Stomach (tissue), 9 donors: ENCODE data around the gene MBLAC1. TPM values are rescaled to one million over a fixed set of nuclear protein-coding genes. Genes with fewer than 3 reads are reported as not detected.

Source experiments
- DNase-seq, 2 donors: peaks; one replicate each; pipeline versions ENCODE4 v3.0.0 to v3.0.0-alpha.2; 2013 to 2019
- H3K27ac ChIP-seq, 5 donors: fragments of 200-600 bp in 4 of 5; sonication (generic) in 4 of 5; one replicate each; pipeline ENCODE4 v1.5.1; 2013 to 2019; ENCODE audit warnings: mild to moderate bottlenecking in 1 of 5, moderate library complexity in 1 of 5
- H3K27me3 ChIP-seq, 3 donors: fragments of 200-600 bp; sonication (generic); one replicate each; pipeline ENCODE4 v1.5.1; 2017 to 2019; ENCODE audit warnings: mixed run types in 1 of 3
- H3K36me3 ChIP-seq, 4 donors: fragments of 200-600 bp; sonication (generic); 1 replicate in 3 of 4; 2 replicates in 1 of 4; pipeline ENCODE4 v1.5.1; 2016 to 2019
- H3K4me1 ChIP-seq, 4 donors: fragments of 200-600 bp; sonication (generic); one replicate each; pipeline ENCODE4 v1.5.1; 2016 to 2019
- H3K4me3 ChIP-seq, 4 donors: fragments of 200-600 bp; sonication (generic) in 3 of 4; one replicate each; pipeline ENCODE4 v1.5.1; 2016 to 2019; ENCODE audit warnings: mild to moderate bottlenecking in 1 of 4
- H3K9me3 ChIP-seq, 4 donors: fragments of 200-600 bp; sonication (generic); one replicate each; pipeline ENCODE4 v1.5.1; 2016 to 2019
- CTCF ChIP-seq, 7 experiments: fragments of 450-650 bp in 4 of 7; fragments of 200-600 bp in 3 of 7; sonication (generic) in 3 of 7; IDR thresholded peaks; one replicate each; pipeline ENCODE4 v1.5.1; 2016 to 2019; ENCODE audit warnings: antibody characterized with exemption in 7 of 7, control low read depth in 2 of 7, mild to moderate bottlenecking in 1 of 7
- EP300 ChIP-seq: sonication (generic); formaldehyde crosslinking; IDR thresholded peaks from one replicate; pipeline ENCODE4 v1.6.1; 2017; ENCODE audit warnings: antibody characterized with exemption
- POLR2A ChIP-seq, 4 donors: fragments of 450-650 bp; IDR thresholded peaks; one replicate each; pipeline ENCODE4 v1.6.1; 2016; ENCODE audit warnings: antibody characterized with exemption in 4 of 4, control low read depth in 2 of 4, mild to moderate bottlenecking in 1 of 4, moderate library complexity in 1 of 4
- POLR2AphosphoS5 ChIP-seq, 3 donors: sonication (generic); formaldehyde crosslinking; IDR thresholded peaks; one replicate each; pipeline ENCODE4 v1.6.1; 2016; ENCODE audit warnings: antibody characterized with exemption in 3 of 3
- WGBS, 5 donors: extraction: QIAGEN DNeasy Blood & Tissue Kit in 3 of 5; methylation state at CpG; one replicate each; pipeline versions ENCODE4 v1.1.5 to v1.1.7; 2013 to 2018; 5-methylcytosine and 5-hydroxymethylcytosine counted together
- intact Hi-C: fragments of 100-400 bp; cut with DNase I; formaldehyde crosslinking; loops from one replicate; pipeline ENCODE4 v1.15.1; 2023; ENCODE audit warnings: low total_unique reads
- polyA plus RNA-seq, 3 donors: library from polyadenylated mRNA; stranded (reverse); fragments of 200-250 nt; gene quantifications; one replicate each; pipeline ENCODE4 v1.2.3, GENCODE V29; 2013
- total RNA-seq, 5 donors: library from RNA; depleted of rRNA; stranded (reverse); fragments of >200 nt; gene quantifications; one replicate each; pipeline versions ENCODE4 v1.1.0 to v1.2.3, GENCODE V29; 2014 to 2016
- donor health status: healthy with polysubstance abuse.
- donor health status: Bipolar disorder and iron deficiency.
- donor health status: healthy.

MBLAC1 gene
- total and polyA plus RNA-seq, 8 donors, result 1.3 to 6.1 (median 1.7) TPM; not detected in 3

- DNase-seq, result no peak
- 19 to 26% (median 23%) methylated on average over 7 of the region's 7 CpGs for WGBS, 5 donors
- intact Hi-C loops, result no loop called here
- Histone ChIP-seq H3K36me3 (peaks cover 41 to 48% (median 46%) of the 10 kb centered on the region in 4 donors), H3K4me1 (peaks cover 15 to 62% (median 35%) of the 10 kb centered on the region in 4 donors), H3K27ac (peak overlapping the region in 4 of 5 donors; percentile 79 to 92 (median 90)), H3K9me3 (no peaks in the 10 kb centered on the region), H3K4me3 (peak overlapping the region; percentile 81 to 92 (median 90)), H3K27me3 (no peaks in the 10 kb centered on the region)
- TF ChIP-seq CTCF (IDR thresholded peaks at IDR 0.05), result no peak
- no peak for TF ChIP-seq EP300
- TF ChIP-seq POLR2A (IDR thresholded peaks at IDR 0.05), result no peak
- no peak for TF ChIP-seq POLR2AphosphoS5 (IDR thresholded peaks at IDR 0.05)
These were observed 37.1 kb upstream of the MBLAC1 start for GRCh38 chr7:100089458-100090196.

- DNase-seq, result no peak
- no peak overlapping the region for H3K4me3 ChIP-seq
- H3K27me3 ChIP-seq, result no peaks in the 10 kb centered on the region
- H3K27ac ChIP-seq, result no peak overlapping the region
- no peak for TF ChIP-seq POLR2A (IDR thresholded peaks at IDR 0.05)
- TF ChIP-seq POLR2AphosphoS5 (IDR thresholded peaks at IDR 0.05), result no peak
- TF ChIP-seq CTCF (IDR thresholded peaks at IDR 0.05), result no peak
- TF ChIP-seq EP300, result no peak
- WGBS, 5 donors, result 86 to 89% (median 87%) methylated on average over 14 of the region's 14 CpGs
- peaks cover 53 to 59% (median 57%) of the 10 kb centered on the region in 4 donors for H3K36me3 ChIP-seq
- intact Hi-C loops, result no loop called here
- peaks cover 15 to 68% (median 35%) of the 10 kb centered on the region in 4 donors for H3K4me1 ChIP-seq
- H3K9me3 ChIP-seq, result no peaks in the 10 kb centered on the region
These were observed 36.0 kb upstream of the MBLAC1 start for GRCh38 chr7:100090527-100091410.

DNA sequence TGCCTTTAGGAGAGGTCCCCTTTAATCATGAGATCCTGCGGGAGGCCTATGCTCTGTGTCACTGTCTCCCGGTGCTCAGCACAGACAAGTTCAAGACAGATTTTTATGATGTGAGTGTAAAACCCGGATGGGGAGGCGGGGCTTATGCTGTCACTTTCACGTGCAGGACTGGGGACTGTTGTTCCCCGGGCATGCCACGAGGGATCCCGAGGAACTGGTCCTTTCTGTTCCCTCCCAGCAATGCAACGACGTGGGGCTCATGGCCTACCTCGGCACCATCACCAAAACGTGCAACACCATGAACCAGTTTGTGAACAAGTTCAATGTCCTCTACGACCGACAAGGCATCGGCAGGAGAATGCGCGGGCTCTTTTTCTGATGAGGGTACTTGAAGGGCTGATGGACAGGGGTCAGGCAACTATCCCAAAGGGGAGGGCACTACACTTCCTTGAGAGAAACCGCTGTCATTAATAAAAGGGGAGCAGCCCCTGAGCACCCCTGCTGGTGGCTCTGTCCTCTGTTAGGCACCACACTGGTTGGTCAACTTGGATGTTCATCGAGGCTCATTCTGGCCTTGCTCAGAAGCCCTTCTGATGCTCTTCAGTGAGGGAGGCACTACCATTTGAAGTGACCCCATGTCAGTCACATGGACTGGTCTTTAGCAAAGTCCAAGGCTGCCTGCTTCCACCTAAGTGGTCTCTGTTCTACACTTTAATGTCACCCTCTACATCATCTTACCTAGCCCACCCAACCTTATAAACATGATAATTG is 35.2 kb upstream of the MBLAC1 start:
- Histone ChIP-seq H3K27me3 (no peaks in the 10 kb centered on the region), H3K36me3 (peaks cover 61 to 68% (median 65%) of the 10 kb centered on the region in 4 donors), H3K4me1 (peaks cover 15 to 66% (median 35%) of the 10 kb centered on the region in 4 donors), H3K9me3 (no peaks in the 10 kb centered on the region), H3K4me3 (no peak overlapping the region), H3K27ac (no peak overlapping the region)
- TF ChIP-seq EP300, result no peak
- TF ChIP-seq POLR2AphosphoS5 (IDR thresholded peaks at IDR 0.05), result peak in 1 of 3 donors; percentile 7
- intact Hi-C loops, result no loop called here
- DNase-seq, result no peak
- 48 to 63% (median 58%) methylated on average over 11 to 19 of the region's 19 CpGs for WGBS, 5 donors

DNA sequence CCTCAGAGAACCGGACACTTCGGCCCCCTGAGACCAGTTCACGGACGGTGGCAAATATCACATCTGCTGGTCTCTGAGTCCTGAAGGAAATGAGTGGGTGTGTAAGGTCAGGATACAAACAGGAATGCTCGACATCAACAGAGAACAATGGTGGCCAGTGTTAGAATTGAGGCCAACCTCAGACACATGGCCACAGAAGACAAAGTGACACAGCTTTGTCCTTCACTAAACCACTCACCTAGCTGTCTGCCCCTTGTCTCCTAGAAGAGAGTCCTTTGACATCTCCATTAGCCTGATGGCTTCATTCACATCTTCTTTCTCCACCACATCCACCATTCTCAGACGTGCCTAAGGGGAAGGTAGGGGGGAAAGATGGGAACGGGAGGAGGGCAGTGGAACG is 33.7 kb upstream of the MBLAC1 start:
- Histone ChIP-seq H3K36me3 (peaks cover 76 to 82% (median 80%) of the 10 kb centered on the region in 4 donors), H3K27me3 (no peaks in the 10 kb centered on the region), H3K27ac (peak overlapping the region in 2 of 5 donors; percentile 2 to 67), H3K4me1 (peaks cover 13 to 53% (median 33%) of the 10 kb centered on the region in 4 donors), H3K4me3 (no peak overlapping the region), H3K9me3 (no peaks in the 10 kb centered on the region)
- WGBS, 5 donors, result 52 to 62% (median 61%) methylated on average over 8 of the region's 8 CpGs
- intact Hi-C loops, result no loop called here
- DNase-seq, result no peak
- no peak for TF ChIP-seq EP300
- no peak for TF ChIP-seq POLR2AphosphoS5 (IDR thresholded peaks at IDR 0.05)
- TF ChIP-seq POLR2A (IDR thresholded peaks at IDR 0.05), result no peak
- no peak for TF ChIP-seq CTCF (IDR thresholded peaks at IDR 0.05)
